ENCODE results near the gene FREY1.

GRCh38 chr11:45890886-45891550 lies 16.1 kb downstream of the FREY1 start:
- no peak for TF ChIP-seq POLR2A (IDR thresholded peaks at IDR 0.05)
- TF ChIP-seq POLR2AphosphoS5 (IDR thresholded peaks at IDR 0.05): no peak
- no peak for TF ChIP-seq CTCF (IDR thresholded peaks at IDR 0.05)
